ENCODE results near the gene RAC3.

Gene RAC3

DNA sequence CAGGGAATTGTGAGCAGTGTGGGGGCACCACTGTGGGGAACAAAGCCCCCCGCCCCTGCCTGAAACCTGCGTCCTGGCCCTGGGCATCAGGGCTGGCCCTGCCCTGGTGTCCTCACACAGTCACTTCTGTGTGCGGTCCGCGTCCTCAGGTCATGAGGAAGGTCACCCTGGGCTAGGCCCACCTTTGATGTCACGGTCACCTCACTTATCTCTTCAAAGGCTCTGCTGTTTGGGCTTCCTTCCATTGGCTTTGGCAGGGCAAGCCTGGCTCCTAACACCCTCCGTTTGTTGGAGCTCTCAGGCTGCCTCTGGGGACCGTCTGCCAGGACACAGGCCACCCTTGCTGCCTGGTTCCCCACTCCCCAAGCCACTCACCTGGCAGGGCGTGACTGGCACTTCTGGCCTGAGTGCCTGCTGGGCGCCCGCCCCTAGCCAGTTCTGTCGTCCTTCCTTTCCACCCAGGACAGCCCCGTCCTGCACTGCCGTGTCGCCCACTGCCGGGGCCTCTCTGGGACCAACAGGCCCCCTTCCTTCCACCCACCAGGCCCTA, 17.6 kb upstream of the RAC3 start:
- Histone ChIP-seq H3K9me3 (ENCODE audit: severe bottlenecking) (no peaks in the 10 kb centered on the region), H3K27me3 (ENCODE audit: insufficient read depth, low read depth, severe bottlenecking) (no peaks in the 10 kb centered on the region), H3K4me3 (ENCODE audit: low read depth, low read length) (no peak overlapping the region), H3K36me3 (peaks cover 38% of the 10 kb centered on the region), H3K27ac (no peak overlapping the region)
- DNase-seq: no peak
- no peak for TF ChIP-seq CTCF (IDR thresholded peaks at IDR 0.05; ENCODE audit: low read depth, low read length)

DNA sequence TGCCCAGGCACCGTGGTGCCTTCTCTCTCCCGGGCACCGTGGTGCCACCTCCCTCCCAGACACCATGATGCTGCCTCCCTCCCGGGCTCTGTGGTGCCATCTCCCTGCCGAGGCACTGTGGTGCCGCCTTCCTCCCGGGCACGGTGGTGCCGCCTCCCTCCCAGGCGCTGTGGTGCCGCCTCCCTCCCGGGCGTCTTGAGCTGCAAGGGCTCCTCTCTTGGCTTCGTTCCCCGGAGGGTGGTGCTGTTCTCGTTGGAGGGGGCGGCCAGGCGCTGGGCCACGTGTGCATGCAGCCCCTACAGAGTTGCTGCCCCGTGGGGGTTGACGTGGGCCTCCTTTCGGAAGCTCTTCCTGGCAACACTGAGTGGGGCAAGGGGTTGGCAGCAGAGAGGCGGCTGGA, 17.0 kb upstream of the RAC3 start:
- peaks cover 38% of the 10 kb centered on the region for H3K36me3 ChIP-seq
- no peak overlapping the region for H3K27ac ChIP-seq
- no peaks in the 10 kb centered on the region for H3K9me3 ChIP-seq (ENCODE audit: severe bottlenecking)
- no peak for TF ChIP-seq CTCF (IDR thresholded peaks at IDR 0.05; ENCODE audit: low read depth, low read length)
- no peaks in the 10 kb centered on the region for H3K27me3 ChIP-seq (ENCODE audit: insufficient read depth, low read depth, severe bottlenecking)
- no peak for DNase-seq
- H3K4me3 ChIP-seq (ENCODE audit: low read depth, low read length): no peak overlapping the region

GRCh38 chr17:82014971-82015310, 16.5 kb upstream of the RAC3 start:
- Histone ChIP-seq H3K9me3 (ENCODE audit: severe bottlenecking) (no peaks in the 10 kb centered on the region), H3K27ac (no peak overlapping the region), H3K27me3 (ENCODE audit: insufficient read depth, low read depth, severe bottlenecking) (no peaks in the 10 kb centered on the region), H3K36me3 (peaks cover 38% of the 10 kb centered on the region), H3K4me3 (ENCODE audit: low read depth, low read length) (no peak overlapping the region)
- no peak for TF ChIP-seq CTCF (IDR thresholded peaks at IDR 0.05; ENCODE audit: low read depth, low read length)
- no peak for DNase-seq

- no peaks in the 10 kb centered on the region for H3K9me3 ChIP-seq (ENCODE audit: severe bottlenecking)
- no peak for TF ChIP-seq CTCF (IDR thresholded peaks at IDR 0.05; ENCODE audit: low read depth, low read length)
Observed at GRCh38 chr17:82015311-82015971, 16.0 kb upstream of the RAC3 start.

DNA sequence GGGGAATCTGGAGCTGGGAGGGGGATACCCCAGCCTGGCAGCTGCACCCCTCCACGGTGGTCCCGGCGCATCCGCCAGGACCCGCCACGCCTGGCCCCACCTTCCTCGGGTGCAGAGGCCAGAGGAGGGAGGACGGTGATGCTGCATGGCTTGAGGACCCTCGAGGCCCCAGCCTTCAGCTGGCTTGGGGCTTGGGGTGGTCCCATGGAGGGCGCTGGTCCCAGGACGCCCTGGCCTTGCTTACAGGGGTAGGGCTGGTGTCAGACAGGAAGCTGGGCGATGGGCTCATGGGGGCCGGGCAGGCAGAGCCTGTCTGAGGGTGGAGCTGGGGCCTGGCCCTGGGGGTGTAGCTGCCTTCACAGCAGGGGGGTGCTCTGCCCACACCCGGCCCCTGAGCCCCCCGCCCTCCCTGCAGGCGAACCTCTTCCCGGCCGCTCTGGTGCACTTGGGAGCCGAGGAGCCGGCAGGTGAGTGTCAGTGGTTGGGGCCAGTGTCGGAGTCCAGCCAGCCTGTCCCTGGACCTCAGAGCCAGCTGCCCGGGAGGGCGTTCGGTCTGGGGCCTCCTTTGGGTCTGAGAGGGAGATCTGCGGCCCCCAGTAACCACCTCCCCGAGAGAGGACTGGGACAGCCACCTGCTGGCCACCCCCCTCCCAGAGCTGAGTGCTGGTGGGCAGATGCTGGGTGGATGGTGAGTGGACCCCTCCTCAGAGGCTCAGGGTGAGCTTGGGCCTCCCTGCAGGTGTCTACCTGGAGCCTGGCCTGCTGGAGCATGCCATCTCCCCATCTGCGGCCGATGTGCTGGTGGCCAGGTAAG, 15.2 kb upstream of the RAC3 start:
- TF ChIP-seq CTCF (IDR thresholded peaks at IDR 0.05; ENCODE audit: low read depth, low read length): no peak
- Histone ChIP-seq H3K4me3 (ENCODE audit: low read depth, low read length) (no peak overlapping the region), H3K9me3 (ENCODE audit: severe bottlenecking) (no peaks in the 10 kb centered on the region), H3K27ac (no peak overlapping the region), H3K36me3 (peaks cover 44% of the 10 kb centered on the region), H3K27me3 (ENCODE audit: insufficient read depth, low read depth, severe bottlenecking) (no peaks in the 10 kb centered on the region)
- DNase-seq: no peak

More at GRCh38 chr17:82015311-82015971, 16.0 kb upstream of the RAC3 start:
- Histone ChIP-seq H3K4me3 (ENCODE audit: low read depth, low read length) (no peak overlapping the region), H3K27ac (no peak overlapping the region), H3K27me3 (ENCODE audit: insufficient read depth, low read depth, severe bottlenecking) (no peaks in the 10 kb centered on the region), H3K36me3 (peaks cover 40% of the 10 kb centered on the region)
- no peak for DNase-seq

Measured in WERI-Rb-1 (cell line).